Femur (tissue), 1 donor: ENCODE data around the gene CDCA7L.
"Not testable (repeated sequence)": the region's sequence is repeated elsewhere in the genome, so short reads cannot be mapped to it uniquely, and the experiment has no call there.

Source experiments
- DNase-seq: peaks from one replicate; pipeline ENCODE4 v3.0.0-alpha.2; 2017

Gene CDCA7L

DNA sequence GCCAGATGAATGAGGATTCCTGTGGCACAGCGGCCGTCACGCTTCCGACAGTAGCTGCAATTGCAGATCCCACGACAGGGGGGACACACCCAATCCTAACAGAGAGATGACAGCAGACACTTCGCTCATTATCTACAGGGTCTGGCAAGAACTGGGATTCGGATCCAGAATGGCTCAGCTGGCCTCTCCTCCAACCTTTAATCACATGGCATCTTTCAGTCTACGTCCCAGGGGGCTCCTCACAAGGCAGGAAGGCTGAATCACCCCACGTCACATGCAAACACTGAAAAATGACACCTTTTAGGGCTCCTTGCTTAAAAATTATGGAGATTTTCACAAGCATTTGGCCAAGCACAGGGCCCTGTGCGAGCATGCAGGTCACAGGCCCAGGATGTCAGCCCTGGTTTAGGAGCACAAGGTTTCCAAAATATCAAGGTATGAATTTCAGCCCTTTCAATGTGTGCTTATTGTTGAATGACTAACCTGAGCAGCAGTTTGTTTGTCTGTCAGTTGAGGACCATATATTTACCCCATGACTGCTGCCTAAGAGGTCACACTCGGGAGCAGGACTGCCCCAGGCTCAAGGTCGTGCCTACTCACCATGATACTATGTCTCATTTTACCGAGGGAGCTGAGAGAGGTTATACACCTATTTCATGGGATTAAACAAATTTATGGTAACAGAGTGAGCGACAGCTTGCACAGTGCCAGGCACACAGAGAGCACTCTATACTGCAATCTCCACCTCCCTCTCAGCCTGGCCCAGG lies 42.5 kb downstream of the CDCA7L start:
- no peak for DNase-seq

DNA sequence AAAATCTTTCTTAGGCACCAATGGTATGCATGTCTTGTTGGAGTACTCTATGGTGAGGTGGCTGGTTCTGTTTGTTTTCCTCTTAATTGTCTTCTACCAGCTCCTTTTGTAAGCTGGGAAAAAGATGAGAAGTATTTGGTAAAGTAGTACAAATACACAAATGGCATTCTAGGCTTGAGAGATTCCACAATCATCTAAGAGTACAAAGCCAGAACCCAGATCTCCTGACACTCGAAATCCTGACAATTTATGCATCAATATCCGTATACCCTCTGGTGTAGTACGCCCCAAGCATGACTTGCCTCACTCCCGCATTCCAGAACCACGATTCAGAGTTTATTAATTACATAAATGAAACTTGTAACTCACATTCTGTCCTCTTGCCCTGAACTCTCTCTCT lies 43.5 kb downstream of the CDCA7L start:
- DNase-seq, result no peak

DNA sequence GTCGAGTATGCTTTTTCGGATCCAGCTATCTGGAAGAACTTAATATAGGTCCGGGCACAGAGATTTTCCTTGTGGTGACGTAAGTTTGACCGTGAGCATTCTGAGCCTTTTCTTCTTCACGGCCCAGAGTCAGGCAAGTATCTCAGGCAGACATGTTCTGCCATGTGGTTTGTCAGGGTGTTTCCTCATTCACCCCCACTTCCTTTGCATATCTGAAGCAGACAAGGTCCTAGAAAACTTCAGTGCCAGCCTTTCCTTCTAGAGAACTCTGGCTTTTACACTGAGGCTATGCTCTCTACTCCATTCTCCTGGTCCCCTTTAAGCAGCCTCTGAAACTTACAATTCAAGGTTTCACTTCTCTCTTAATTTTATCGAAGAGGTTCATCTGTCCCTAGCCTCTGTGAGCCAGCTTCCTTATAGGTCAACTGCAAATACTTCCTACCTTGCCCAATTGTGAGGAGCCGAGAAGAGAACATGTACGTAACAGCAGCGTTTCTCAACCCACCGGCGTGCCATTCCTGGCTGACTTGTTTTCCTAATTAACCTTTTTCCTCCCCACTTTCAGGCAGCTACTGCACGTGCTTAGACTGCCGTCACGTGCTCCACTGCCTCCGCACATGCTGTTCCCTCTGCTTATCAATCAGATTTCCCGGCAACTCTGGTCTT lies 47.3 kb downstream of the CDCA7L start:
- peak; percentile 31 for DNase-seq

DNA sequence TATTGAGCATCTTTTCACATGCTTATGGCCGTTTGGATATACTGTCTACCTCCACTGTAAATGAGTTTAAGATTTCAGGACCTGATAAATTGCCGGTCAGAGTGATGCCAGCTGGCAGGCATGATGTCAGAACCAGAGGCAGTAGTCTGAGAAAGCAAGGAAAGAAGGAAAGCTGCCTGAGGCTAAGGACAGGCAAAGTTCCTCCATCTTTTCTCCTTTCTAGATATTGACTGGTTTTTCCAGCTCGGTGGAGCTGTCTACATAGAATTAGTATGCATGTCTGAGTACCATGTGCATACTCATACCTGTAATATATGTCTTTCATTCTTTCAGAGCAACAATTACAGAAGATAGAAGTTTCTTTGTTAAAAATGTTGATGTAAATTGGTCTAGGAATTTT lies 52.3 kb downstream of the CDCA7L start:
- no peak for DNase-seq

DNA sequence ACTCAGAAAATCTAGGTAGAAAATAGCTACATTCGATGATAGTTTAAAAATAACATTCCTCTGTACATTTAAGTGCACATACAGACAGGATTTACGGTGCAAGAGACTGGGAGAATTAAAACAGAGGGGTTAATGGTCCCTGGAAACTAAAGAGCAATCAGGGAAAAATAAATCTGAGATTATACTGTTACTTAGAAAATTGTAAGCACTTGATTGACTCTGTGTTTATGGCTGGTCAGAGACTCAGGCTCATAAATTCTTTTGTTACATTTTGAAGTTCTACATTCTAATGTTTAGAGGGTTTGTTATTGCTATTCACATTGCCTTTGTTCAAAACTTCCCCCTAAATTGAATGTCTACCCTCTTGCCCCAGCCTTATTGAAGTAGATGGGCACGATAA lies 54.4 kb downstream of the CDCA7L start:
- no peak for DNase-seq

DNA sequence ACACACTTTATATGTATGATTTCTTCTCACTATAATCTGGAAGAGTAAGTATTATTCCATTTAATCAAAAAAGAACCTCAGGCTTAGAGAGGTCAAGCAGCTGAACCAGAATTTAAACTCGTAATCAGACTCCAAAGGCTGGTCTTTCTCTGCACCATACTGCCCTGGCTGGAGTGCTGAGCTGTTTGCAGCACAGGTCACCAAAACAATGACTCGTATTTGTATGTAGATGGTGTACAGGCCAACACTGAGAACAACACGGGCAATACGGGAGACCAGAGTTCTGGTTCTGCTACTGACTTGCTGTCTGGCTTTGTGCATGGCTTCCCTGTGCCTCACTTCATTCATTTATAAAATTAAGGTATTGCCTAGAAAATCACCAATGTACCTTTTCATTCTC lies 57.9 kb downstream of the CDCA7L start:
- DNase-seq, result no peak

DNA sequence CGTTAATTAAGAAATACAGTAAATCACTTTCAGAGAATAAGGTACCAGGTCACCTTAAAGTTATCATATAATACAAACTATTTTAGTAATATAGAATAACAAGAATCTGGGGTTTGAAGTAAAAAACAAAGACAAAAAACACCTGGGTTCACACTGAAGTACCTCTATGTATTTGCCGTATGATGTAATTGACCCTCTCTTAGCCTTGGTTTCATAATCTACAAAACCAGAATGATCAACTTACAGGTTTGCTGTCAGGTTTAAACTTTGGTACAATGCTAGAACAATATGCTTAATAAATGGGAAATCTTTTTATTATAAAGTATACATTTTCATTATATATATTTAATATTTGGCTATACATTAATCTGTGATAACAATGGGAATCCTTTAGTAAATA lies 58.3 kb downstream of the CDCA7L start:
- no peak for DNase-seq

DNA sequence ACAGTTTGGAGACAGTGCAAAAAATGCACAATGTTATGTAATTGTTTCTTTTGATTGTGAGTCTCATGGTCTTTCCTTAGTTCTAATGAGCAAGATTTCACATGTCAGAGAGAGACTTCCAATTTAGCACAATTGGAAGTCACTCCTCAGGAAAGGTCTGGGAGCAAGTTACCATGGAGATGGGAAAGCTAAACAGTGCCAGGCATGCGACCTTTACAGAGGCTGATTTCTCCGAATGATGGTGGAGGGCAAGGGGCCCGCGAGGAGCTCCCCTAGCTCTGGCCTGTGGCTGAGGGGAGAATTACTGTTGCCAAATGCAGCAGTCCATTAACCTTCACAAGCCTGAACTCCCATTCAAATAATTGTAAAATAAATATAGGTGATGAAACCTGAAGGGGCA lies 59.3 kb downstream of the CDCA7L start:
- DNase-seq, result no peak

DNA sequence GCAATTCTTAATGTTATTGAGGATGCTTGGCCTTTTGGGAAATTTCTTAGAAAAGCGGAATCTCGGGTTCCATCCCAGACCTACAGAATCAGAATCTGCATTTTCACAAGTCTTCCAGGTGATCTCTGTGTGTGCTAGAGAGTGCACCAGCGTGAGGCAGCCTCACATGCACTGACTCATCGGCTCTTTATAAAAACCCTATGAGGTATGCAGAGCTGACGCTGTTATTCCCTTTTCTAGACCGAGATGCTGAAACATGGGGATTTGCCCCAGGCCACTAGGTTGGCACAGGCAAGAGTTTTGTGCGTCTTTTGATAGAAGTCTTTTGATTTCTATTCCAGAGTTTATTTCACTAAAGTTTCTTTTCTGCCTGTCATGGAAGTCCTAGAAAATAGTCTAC lies 61.2 kb downstream of the CDCA7L start:
- DNase-seq, result no peak

DNA sequence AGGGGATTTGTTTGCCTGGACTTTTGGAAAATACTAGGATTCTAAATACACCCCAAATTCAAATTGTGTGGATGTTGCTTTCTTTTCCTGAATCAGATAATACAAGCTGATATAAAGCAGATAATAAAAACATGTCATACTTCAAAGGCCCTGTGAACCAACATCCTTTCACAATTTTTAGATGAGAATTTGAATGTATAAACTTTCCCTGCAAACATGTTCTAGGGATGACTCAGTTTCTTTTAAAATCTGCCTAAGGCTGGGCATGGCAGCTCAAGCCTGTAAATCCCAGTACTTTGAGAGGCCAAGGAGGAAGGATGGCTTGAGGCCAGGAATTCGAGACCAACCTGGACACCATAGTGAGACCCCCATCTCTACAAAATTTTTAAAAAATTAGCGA lies 62.2 kb downstream of the CDCA7L start:
- not testable (repeated sequence) for DNase-seq

DNA sequence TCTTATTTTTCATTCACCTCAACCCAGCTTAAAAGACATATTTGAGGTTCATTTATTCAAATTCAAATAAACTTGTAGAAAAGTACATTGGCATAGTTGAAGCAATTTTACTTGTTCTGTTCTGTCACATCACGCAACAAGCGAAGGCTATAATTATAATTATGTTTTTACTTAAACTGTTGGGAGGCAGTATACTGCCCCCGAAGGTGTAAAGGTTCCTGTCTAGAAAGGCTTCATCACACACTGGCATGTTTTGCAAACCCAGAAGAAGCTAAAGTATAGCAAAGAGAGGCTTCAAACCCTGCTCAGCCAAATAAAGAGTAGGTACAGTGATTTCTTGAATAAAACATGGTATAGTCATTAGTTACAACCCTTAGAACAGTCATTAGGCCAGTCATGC lies 62.6 kb downstream of the CDCA7L start:
- DNase-seq, result no peak

DNA sequence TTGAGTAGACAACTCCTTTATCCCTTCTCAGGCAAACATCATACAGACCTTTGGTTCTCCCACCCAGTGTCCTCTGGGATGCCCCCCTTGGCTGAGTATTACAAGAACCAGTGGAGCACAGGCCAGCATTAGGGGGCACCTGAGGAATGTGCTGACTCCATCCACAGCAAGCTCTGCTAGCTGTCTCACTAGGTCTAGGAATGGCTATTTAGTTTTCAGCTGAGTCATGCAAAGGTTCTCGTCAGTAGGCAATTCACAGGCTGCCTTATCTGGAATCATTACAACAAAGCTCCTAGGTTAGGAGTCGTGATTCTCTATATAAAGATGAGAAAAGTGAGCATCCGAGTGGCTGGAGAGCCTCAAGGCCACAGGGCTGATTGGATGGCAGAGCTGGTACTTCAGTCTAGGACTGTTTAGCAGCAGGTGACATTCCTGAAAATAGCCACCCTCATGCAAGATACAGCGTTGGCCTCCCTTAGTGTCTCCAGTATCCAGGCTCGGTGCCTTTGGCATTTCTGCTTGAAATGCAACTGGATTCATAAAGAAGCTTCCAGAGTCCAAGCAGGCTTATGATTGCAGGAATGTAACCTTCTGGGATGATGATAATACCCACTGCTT lies 75.8 kb downstream of the CDCA7L start:
- DNase-seq, result no peak

DNA sequence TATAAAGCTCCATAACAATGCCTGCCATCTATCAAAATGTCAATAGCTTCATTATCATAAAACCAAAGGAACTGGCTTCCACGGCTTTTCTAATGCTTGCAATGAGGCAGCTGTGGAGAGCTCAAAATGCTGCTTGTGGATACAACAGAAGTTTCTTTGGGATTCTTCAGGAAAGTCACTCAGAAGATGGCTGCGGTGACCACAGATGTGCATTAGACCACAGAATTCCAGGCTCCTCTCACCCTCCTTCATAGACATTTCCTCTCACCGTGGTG lies 77.2 kb downstream of the CDCA7L start:
- DNase-seq, result no peak

DNA sequence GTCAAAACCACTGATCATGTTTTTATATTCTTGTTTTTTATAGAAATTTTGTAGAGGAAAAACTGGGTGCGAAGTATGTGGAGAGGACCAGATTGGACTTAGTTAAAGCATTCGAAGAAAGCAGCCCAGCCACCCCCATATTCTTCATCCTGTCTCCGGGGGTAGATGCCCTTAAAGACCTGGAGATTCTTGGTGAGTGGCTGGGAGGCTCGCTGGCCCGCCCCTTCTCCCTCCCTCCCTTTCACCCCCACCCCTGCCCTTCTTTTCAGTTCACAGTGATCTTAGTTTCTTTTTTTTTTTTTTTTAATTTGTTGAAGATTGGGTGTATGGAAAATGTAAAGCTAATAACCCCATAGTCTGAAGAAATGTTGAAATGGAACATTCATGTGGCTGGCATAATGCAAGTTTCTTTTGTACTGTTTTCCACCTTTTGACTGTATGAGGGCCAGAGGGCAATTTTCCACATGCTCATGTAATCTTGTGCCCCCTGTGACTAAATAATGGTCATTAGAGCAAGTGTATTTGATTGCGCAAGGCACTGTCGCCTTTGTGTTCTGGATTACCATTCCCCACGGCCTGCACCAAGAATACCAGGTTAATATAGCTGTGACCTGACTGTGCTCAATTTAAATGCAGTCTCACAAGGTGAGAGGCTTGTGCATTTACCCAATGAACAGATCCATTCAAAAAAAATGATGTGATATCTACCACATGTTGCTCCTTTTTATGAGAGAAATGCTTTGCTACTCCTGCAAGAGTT lies 77.7 kb downstream of the CDCA7L start:
- DNase-seq, result no peak

DNA sequence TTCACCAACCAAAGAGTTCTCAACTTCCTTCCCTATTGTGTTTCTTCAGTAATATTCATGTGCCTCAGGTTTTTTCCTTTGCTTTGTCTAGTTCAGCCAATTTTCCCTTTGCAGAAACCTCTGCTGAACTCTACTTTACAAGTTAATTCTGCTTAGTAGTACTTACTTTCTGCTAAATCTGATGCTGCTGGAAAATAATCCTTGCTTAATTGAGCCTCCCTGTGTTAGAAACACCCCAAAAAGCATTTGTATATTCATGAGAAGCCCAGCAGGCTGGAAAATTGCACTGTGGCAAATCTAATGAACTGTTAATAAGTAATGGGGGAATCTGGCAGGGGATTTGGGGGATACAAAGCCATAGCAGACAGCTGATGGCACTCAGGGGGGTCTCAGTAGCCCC lies 78.5 kb downstream of the CDCA7L start:
- no peak for DNase-seq

DNA sequence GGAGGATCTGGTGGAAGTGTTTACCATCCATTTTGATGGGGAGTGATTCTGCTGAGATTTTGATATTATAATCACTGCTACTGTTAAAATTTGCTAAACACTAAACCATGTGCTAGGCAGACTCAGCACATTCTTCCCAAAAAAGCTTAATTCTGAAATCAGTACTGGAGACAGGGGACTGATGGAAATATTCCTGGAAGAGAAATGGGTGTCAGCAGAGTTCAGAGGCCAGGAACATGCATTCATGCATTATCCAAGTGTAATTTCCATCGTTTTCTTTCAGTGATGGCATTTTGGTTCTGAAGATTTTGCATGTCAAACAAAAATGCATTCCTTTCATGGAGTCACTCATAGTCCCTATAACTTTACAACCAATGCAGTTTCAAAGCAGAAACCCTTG lies 79.0 kb downstream of the CDCA7L start:
- DNase-seq, result no peak

DNA sequence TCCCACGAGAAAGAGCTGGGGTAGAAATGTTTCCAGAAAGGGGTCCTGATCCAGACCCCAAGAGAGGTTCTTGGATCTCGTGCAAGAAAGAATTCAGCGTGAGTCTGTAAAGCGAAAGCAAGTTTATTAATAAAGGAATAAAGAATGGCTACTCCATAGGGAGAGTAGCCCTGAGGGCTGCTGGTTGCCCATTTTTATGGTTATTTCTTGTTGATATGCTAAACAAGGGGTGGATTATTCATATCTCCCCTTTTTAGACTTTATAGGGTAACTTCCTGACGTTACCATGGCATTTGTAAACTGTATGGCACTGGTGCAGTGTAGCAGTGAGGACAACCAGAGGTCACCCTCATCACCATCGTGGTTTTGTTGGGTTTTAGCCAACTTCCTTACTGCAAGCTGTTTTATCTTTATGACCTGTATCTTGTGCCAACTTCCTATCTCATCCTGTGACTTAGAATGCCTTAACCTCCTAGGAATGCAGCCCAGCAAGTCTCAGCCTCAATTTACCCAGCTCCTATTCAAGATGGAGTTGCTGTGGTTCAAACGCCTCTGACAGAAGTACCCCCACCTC lies 80.0 kb downstream of the CDCA7L start:
- DNase-seq, result not testable (repeated sequence)

DNA sequence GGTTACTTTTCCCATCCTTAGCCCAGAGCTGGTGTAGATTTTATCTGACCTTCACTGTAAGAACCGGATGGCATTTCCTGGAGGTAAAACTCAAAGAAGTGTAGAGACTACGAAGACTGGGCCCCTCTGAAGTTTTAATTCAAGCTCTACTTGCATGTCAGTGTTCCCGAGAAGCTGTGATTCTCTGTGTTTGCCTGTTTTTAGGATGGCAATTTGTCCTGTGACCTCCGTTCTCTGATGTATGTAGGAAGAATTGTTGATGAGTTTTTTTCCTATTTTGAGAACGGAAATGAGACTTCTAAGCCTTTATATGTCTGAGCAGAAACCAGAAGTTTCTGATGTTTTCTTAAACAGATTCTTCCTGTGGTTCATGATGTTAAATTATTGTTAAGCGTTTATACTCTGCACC lies 94.1 kb downstream of the CDCA7L start:
- DNase-seq, result no peak
